K562 (cell line): Measurements from ENCODE around the gene SIAE. TPM values are rescaled to one million over a fixed set of nuclear protein-coding genes. Genes with fewer than 3 reads are reported as not detected.

ENCODE experiments used
- ATAC-seq: fragments of 200-7000 bp; cut with Tn5 transposase; 3 replicates; pipeline ENCODE4 v1.9.1; 2020; ENCODE audit warnings: moderate library complexity
- BruUV-seq: library from RNA; stranded (reverse); fragments of 400-500 nt; replicated peaks from 2 replicates; lab custom pipeline; 2021; lab: Mats Ljungman, UMichigan
- CTCF ChIA-PET: fragments of 300-600 bp; formaldehyde crosslinking; extraction: SDS; loops from one replicate; lab custom pipeline; 2021; ENCODE audit warnings: low intra/inter-chr PET ratio; lab: Yijun Ruan, JAX
- POLR2A ChIA-PET: fragments of 300-600, 350-650 bp; sonication (Branson Sonifier 250); formaldehyde crosslinking; extraction: SDS; loops from one replicate; lab custom pipeline; 2021; ENCODE audit warnings: antibody characterized with exemption, inconsistent platforms; lab: Yijun Ruan, JAX
- DNase-seq, 4 experiments: peaks; one replicate each; pipeline versions ENCODE4 v3.0.0 to v3.0.0-alpha.2; 2011 to 2018; ENCODE audit warnings: low spot score in 3 of 4, mixed read lengths in 3 of 4; ENCODE audit errors: extremely low read depth in 1 of 4
- FAIRE-seq: peaks from 2 replicates; lab custom pipeline; 2011; peaks lifted over from hg19 to GRCh38; lab: Jason Lieb, UNC
- H2AFZ ChIP-seq: 2 replicates; pipeline ENCODE4 v1.6.0; 2011; ENCODE audit warnings: low read depth, low read length, control low read depth, inconsistent platforms
- H3K27ac ChIP-seq: fragments of 200-600 bp; 3 replicates; pipeline ENCODE4 v1.8.0; 2011; ENCODE audit warnings: low read depth, mild to moderate bottlenecking, control low read depth, inconsistent platforms, low read length, moderate library complexity, mixed read lengths; ENCODE audit errors: extremely low read depth
- H3K27me3 ChIP-seq, 2 experiments: fragments of 300-600 bp in 1 of 2; 2 replicates in 1 of 2; 3 replicates in 1 of 2; pipeline versions ENCODE4 v1.6.0 to v1.8.0; 2011; ENCODE audit warnings: inconsistent platforms in 2 of 2, low read length in 2 of 2, mild to moderate bottlenecking in 1 of 2, mixed read lengths in 1 of 2, moderate library complexity in 1 of 2; ENCODE audit not compliant: control insufficient read depth in 2 of 2, insufficient read depth in 2 of 2
- H3K36me3 ChIP-seq: fragments of 300-600 bp; 3 replicates; pipeline ENCODE4 v1.8.0; 2011; ENCODE audit warnings: mild to moderate bottlenecking, low read length, inconsistent platforms; ENCODE audit not compliant: control insufficient read depth, insufficient read depth
- H3K4me1 ChIP-seq, 2 experiments: fragments of 200-600 bp in 1 of 2; replicated peaks in 1 of 2; 2 replicates in 1 of 2; 3 replicates in 1 of 2; pipeline versions ENCODE4 v1.5.1 to v1.8.0; 2011; ENCODE audit warnings: inconsistent platforms in 2 of 2, low read length in 2 of 2, mild to moderate bottlenecking in 1 of 2, mixed read lengths in 1 of 2, moderate library complexity in 1 of 2; ENCODE audit not compliant: control insufficient read depth in 2 of 2, insufficient read depth in 2 of 2
- H3K4me2 ChIP-seq: 2 replicates; pipeline ENCODE4 v1.6.1; 2011; ENCODE audit warnings: low read length, control low read depth, inconsistent platforms, mixed read lengths; ENCODE audit not compliant: insufficient read depth
- H3K4me3 ChIP-seq: fragments of 200-600 bp; sonication (generic), shearing (Covaris generic); 2 replicates; pipeline ENCODE4 v1.5.1; 2016; ENCODE audit warnings: control low read depth, inconsistent platforms
- H3K79me2 ChIP-seq: fragments of 200-600 bp; 3 replicates; pipeline ENCODE4 v1.8.0; 2011; ENCODE audit warnings: low read length, inconsistent platforms; ENCODE audit not compliant: control insufficient read depth, insufficient read depth
- H3K9ac ChIP-seq, 2 experiments: 2 replicates each; pipeline versions ENCODE4 v1.6.0 to v1.6.1; 2011; ENCODE audit warnings: low read depth in 2 of 2, low read length in 2 of 2, control low read depth in 1 of 2, inconsistent platforms in 1 of 2, mild to moderate bottlenecking in 1 of 2, mixed read lengths in 1 of 2; ENCODE audit not compliant: insufficient read depth in 1 of 2
- H3K9me1 ChIP-seq: one replicate; pipeline ENCODE4 v1.6.0; 2011; ENCODE audit warnings: inconsistent platforms, mild to moderate bottlenecking, low read length, moderate library complexity; ENCODE audit not compliant: control insufficient read depth, insufficient read depth
- H3K9me3 ChIP-seq: replicated peaks from 2 replicates; pipeline ENCODE4 v1.5.1; 2011; ENCODE audit warnings: low read depth, low read length, inconsistent platforms; ENCODE audit not compliant: control insufficient read depth, insufficient read depth
- H4K20me1 ChIP-seq: replicated peaks from 2 replicates; pipeline ENCODE4 v1.6.1; 2011; ENCODE audit warnings: low read length, inconsistent platforms, mixed read lengths; ENCODE audit not compliant: control insufficient read depth, insufficient read depth
- BRD4 ChIP-seq: fragments of 200-600 bp; sonication (generic); IDR thresholded peaks from 2 replicates; pipeline ENCODE4 v1.6.1; 2017; ENCODE audit warnings: inconsistent platforms
- CBX2 ChIP-seq: fragments of 200-600 bp; sonication (generic); IDR thresholded peaks from one replicate; pipeline ENCODE4 v1.6.1; 2012; ENCODE audit warnings: mild to moderate bottlenecking, low read length, inconsistent platforms; ENCODE audit not compliant: insufficient read depth, poor library complexity, severe bottlenecking
- KDM1A ChIP-seq, 2 experiments: fragments of 450-650 bp; IDR thresholded peaks; 2 replicates each; pipeline ENCODE4 v1.6.1; 2016; ENCODE audit warnings: mild to moderate bottlenecking in 2 of 2
- NFIX ChIP-seq: fragments of 250-450 bp; sonication (Bioruptor Pico); IDR thresholded peaks from 2 replicates; pipeline ENCODE4 v1.4.0; 2020; ENCODE audit warnings: low read depth, mild to moderate bottlenecking, moderate library complexity
- RHOXF2B ChIP-seq: fragments of 250-450 bp; sonication (Bioruptor Pico); conservative IDR thresholded peaks from 2 replicates; pipeline ENCODE4 v1.5.1; 2021
- RUNX1 ChIP-seq: sonication (generic); IDR thresholded peaks from 2 replicates; pipeline ENCODE4 v1.6.1; 2016; ENCODE audit warnings: antibody characterized with exemption, low read depth
- TOE1 ChIP-seq, 2 experiments: fragments of 450-650 bp in 1 of 2; sonication (generic) in 1 of 2; formaldehyde crosslinking in 1 of 2; IDR thresholded peaks; 2 replicates each; pipeline versions ENCODE4 v1.7.1 to v1.8.0; 2016 to 2022; ENCODE audit warnings: borderline replicate concordance in 2 of 2, mild to moderate bottlenecking in 2 of 2, antibody characterized with exemption in 1 of 2, inconsistent platforms in 1 of 2, low read depth in 1 of 2, missing genetic modification reagents in 1 of 2, moderate library complexity in 1 of 2
- ZNF583 ChIP-seq: fragments of 250-450 bp; sonication (Bioruptor Pico); IDR thresholded peaks from 2 replicates; pipeline ENCODE4 v1.4.0; 2020
- WGBS: fragments of 100-300 bp; shearing (Covaris generic); methylation state at CpG from one replicate; pipeline ENCODE4 v1.1.6; 2016; ENCODE audit warnings: low coverage, mixed read lengths; ENCODE audit not compliant: insufficient coverage; ENCODE audit errors: missing lambda C conversion rate; 5-methylcytosine and 5-hydroxymethylcytosine counted together
- in situ Hi-C: fragments of 300-500 bp; cut with MboI; formaldehyde crosslinking; loops from 4 replicates; pipeline ENCODE4 v1.15.0; 2018; ENCODE audit warnings: inconsistent platforms, mixed read lengths
- intact Hi-C: fragments of 100-400 bp; cut with micrococcal nuclease; formaldehyde crosslinking; loops from 2 replicates; pipeline ENCODE4 v1.14.2; 2022
- polyA plus RNA-seq, 8 experiments: library from polyadenylated mRNA; depleted of rRNA in 4 of 8; stranded (reverse) in 5 of 8; unstranded in 3 of 8; fragments of >200 nt; fragmentation: Nextera tagmentation in 2 of 8; fragmentation: Illumina TruSeq in 1 of 8; extraction: Ambion mirVana in 2 of 8; extraction: Trizol in 1 of 8; gene quantifications; 2 replicates each; pipeline versions ENCODE4 v1.2.1 to v1.2.3, GENCODE V29; 2011 to 2014; ENCODE audit warnings: inconsistent platforms in 1 of 8, missing spikeins in 1 of 8
- total RNA-seq, 7 experiments: library from RNA; depleted of rRNA in 6 of 7; stranded (reverse); fragments of >200 nt in 6 of 7; fragmentation: Illumina TruSeq in 2 of 7; extraction: Trizol in 2 of 7; gene quantifications; 2 replicates each; pipeline versions ENCODE4 v1.2.1 to v1.2.3, GENCODE V29; 2011 to 2021; ENCODE audit warnings: low replicate concordance in 1 of 7
- TF ChIP-seq, protein P1 (sequence below): sonication (generic); formaldehyde crosslinking; IDR thresholded peaks from 2 replicates; pipeline ENCODE4 v1.8.0; 2022; ENCODE audit warnings: mild to moderate bottlenecking, missing genetic modification reagents

The SIAE gene
- total and polyA plus RNA-seq, 9 of the 15 experiments (the other 6 are each of a cell fraction or from before 2014, with no cell fraction given) = 0.89 to 9.6 (median 3.7) TPM

DNA sequence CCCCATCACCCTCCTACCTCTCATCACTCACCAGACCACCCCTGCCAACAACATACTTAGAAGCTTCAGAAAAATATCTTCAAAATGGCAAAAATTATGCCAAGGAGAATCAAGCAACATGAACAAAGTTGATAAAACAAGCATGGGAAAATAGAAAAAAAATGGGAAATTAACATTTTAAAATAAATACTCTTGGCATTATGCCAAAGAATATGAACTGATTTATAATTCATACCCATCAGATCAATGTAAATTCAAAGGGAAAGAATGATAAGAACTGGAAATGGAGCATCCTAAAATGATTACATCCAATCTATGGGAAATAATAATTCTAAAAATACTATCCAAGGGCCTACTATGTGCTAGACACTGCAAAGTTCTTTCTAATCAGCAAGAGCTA is 12.0 kb downstream of the SIAE start (continued):
- TF ChIP-seq TOE1 (IDR thresholded peaks at IDR 0.05; ENCODE audit: borderline replicate concordance) (no peak), TOE1 (CRISPR knock-in tag; IDR thresholded peaks at IDR 0.05; ENCODE audit: borderline replicate concordance, low read depth) (no peak), ZNF583 (no peak), BRD4 (no peak), KDM1A (IDR thresholded peaks at IDR 0.05) (no peak), CBX2 (no peak), NFIX (CRISPR knock-in tag) (peak; percentile 92), RUNX1 (no peak)

DNA sequence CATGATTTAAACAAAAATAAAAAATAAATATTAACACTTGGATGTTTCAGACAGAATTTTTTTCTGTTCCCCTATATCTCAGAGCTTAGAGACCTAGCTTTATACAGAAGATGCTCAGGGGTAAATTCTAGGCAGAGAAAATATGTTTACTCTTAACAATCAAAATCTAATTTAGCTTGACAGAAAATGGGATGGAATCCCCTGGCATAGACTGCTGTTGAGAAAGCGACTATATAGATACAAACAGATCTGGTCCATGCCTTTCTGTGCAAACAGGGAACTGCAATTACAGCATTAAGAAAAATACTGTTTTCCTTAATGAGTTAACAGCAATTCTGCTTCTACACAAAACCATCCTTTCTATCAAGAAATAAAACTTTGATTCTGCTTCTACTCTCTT is 14.6 kb downstream of the SIAE start:
- POLR2A ChIA-PET = no interaction called here
- intact Hi-C loops = no loop called here
- no peaks in the 10 kb centered on the region for H3K79me2 ChIP-seq
- no peaks in the 10 kb centered on the region for H4K20me1 ChIP-seq
- H3K4me3 ChIP-seq = no peak overlapping the region
- no peak overlapping the region for H3K4me2 ChIP-seq
- in situ Hi-C loops = no loop called here
- ATAC-seq (no peak), DNase-seq (no peak), FAIRE-seq (no peak)
- H3K27ac ChIP-seq = no peak overlapping the region
- BruUV-seq = no TSS peak
- TF ChIP-seq, protein P1, sequence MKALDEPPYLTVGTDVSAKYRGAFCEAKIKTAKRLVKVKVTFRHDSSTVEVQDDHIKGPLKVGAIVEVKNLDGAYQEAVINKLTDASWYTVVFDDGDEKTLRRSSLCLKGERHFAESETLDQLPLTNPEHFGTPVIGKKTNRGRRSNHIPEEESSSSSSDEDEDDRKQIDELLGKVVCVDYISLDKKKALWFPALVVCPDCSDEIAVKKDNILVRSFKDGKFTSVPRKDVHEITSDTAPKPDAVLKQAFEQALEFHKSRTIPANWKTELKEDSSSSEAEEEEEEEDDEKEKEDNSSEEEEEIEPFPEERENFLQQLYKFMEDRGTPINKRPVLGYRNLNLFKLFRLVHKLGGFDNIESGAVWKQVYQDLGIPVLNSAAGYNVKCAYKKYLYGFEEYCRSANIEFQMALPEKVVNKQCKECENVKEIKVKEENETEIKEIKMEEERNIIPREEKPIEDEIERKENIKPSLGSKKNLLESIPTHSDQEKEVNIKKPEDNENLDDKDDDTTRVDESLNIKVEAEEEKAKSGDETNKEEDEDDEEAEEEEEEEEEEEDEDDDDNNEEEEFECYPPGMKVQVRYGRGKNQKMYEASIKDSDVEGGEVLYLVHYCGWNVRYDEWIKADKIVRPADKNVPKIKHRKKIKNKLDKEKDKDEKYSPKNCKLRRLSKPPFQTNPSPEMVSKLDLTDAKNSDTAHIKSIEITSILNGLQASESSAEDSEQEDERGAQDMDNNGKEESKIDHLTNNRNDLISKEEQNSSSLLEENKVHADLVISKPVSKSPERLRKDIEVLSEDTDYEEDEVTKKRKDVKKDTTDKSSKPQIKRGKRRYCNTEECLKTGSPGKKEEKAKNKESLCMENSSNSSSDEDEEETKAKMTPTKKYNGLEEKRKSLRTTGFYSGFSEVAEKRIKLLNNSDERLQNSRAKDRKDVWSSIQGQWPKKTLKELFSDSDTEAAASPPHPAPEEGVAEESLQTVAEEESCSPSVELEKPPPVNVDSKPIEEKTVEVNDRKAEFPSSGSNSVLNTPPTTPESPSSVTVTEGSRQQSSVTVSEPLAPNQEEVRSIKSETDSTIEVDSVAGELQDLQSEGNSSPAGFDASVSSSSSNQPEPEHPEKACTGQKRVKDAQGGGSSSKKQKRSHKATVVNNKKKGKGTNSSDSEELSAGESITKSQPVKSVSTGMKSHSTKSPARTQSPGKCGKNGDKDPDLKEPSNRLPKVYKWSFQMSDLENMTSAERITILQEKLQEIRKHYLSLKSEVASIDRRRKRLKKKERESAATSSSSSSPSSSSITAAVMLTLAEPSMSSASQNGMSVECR (CRISPR knock-in tag) = no peak
- no peak for TF ChIP-seq RHOXF2B
- TF ChIP-seq, all 486 proteins: peak for 0
- H2AFZ ChIP-seq = no peak overlapping the region
- CTCF ChIA-PET = no interaction called here
- no peaks in the 10 kb centered on the region for H3K27me3 ChIP-seq
- H3K9me3 ChIP-seq = no peaks in the 10 kb centered on the region
- no peaks in the 10 kb centered on the region for H3K36me3 ChIP-seq
- H3K4me1 ChIP-seq = no peaks in the 10 kb centered on the region
- H3K9me1 ChIP-seq = no peaks in the 10 kb centered on the region
- WGBS = 4% methylated on average over 1 of the region's 1 CpG
- no peak overlapping the region for H3K9ac ChIP-seq
